A673 (cell line): ENCODE data around the gene PRMT7. TPM values are rescaled to one million over a fixed set of nuclear protein-coding genes. Genes with fewer than 3 reads are reported as not detected.

ENCODE experiments used
- BruUV-seq: library from RNA; stranded (reverse); fragments of 400-500 nt; replicated peaks from 2 replicates; lab custom pipeline; 2021; lab: Mats Ljungman, UMichigan
- CTCF ChIA-PET: fragments of 300-600 bp; sonication (Branson Sonifier 250); formaldehyde crosslinking; loops from one replicate; lab custom pipeline; 2022; ENCODE audit warnings: antibody characterized with exemption; lab: Charles Lee
- POLR2A ChIA-PET: fragments of 300-600 bp; sonication (Branson Sonifier 250); formaldehyde crosslinking; loops from one replicate; lab custom pipeline; 2022; ENCODE audit warnings: antibody characterized with exemption; ENCODE audit not compliant: low non-redundant PET; lab: Charles Lee
- DNase-seq: peaks from one replicate; pipeline ENCODE4 v3.0.0-alpha.2; 2015; ENCODE audit warnings: low spot score
- H3K27ac ChIP-seq: fragments of 200-600 bp; sonication (generic); 2 replicates; pipeline ENCODE4 v1.5.1; 2016; ENCODE audit warnings: mixed run types, low read depth, mild to moderate bottlenecking, mixed read lengths, antibody characterized with exemption, low read length; ENCODE audit not compliant: poor library complexity, severe bottlenecking
- H3K27me3 ChIP-seq: fragments of 200-600 bp; sonication (generic); replicated peaks from 2 replicates; pipeline ENCODE4 v1.6.1; 2017; ENCODE audit warnings: mixed run types, low read depth, mild to moderate bottlenecking, mixed read lengths, antibody characterized with exemption, low read length; ENCODE audit not compliant: insufficient read depth, poor library complexity
- H3K36me3 ChIP-seq: fragments of 200-600 bp; sonication (generic); 2 replicates; pipeline ENCODE4 v1.6.1; 2016; ENCODE audit warnings: mixed run types, mild to moderate bottlenecking, mixed read lengths, antibody characterized with exemption, low read length; ENCODE audit not compliant: insufficient read depth, poor library complexity, severe bottlenecking
- H3K4me1 ChIP-seq: fragments of 200-600 bp; sonication (generic); 2 replicates; pipeline ENCODE4 v1.6.1; 2017; ENCODE audit warnings: mixed run types, mild to moderate bottlenecking, mixed read lengths, antibody characterized with exemption, low read length; ENCODE audit not compliant: insufficient read depth, poor library complexity, severe bottlenecking
- H3K4me3 ChIP-seq: fragments of 200-600 bp; sonication (generic); 2 replicates; pipeline ENCODE4 v1.5.1; 2016; ENCODE audit warnings: low read depth, mixed run types, mild to moderate bottlenecking, mixed read lengths, low read length; ENCODE audit not compliant: poor library complexity, severe bottlenecking
- H3K9me3 ChIP-seq: fragments of 200-600 bp; sonication (generic); 2 replicates; pipeline ENCODE4 v1.6.1; 2016; ENCODE audit warnings: mixed run types, low read depth, mild to moderate bottlenecking, mixed read lengths, antibody characterized with exemption, low read length; ENCODE audit not compliant: poor library complexity, severe bottlenecking
- EZH2 ChIP-seq: fragments of 200-600 bp; sonication (generic); IDR thresholded peaks from 2 replicates; pipeline ENCODE4 v1.6.1; 2017; ENCODE audit warnings: borderline replicate concordance, low read depth, mild to moderate bottlenecking, mixed read lengths, antibody characterized with exemption, low read length; ENCODE audit not compliant: poor library complexity, severe bottlenecking
- intact Hi-C: fragments of 100-400 bp; cut with micrococcal nuclease; formaldehyde crosslinking; loops from one replicate; pipeline ENCODE4 v1.10.0; 2022; ENCODE audit not compliant: unreplicated experiment
- total RNA-seq: library from RNA; stranded (reverse); gene quantifications from 2 replicates; pipeline ENCODE4 v1.2.3, GENCODE V29; 2021
- TF ChIP-seq, protein P1 (sequence below): fragments of 300-800, 200-600 bp; sonication (generic); conservative IDR thresholded peaks from 2 replicates; pipeline ENCODE4 v1.5.1; 2017; ENCODE audit warnings: low read depth, mild to moderate bottlenecking, antibody characterized with exemption, low read length, moderate library complexity, mixed read lengths

The PRMT7 gene
- total RNA-seq, 1 experiment from 2014 or later: 66.2 TPM

DNA sequence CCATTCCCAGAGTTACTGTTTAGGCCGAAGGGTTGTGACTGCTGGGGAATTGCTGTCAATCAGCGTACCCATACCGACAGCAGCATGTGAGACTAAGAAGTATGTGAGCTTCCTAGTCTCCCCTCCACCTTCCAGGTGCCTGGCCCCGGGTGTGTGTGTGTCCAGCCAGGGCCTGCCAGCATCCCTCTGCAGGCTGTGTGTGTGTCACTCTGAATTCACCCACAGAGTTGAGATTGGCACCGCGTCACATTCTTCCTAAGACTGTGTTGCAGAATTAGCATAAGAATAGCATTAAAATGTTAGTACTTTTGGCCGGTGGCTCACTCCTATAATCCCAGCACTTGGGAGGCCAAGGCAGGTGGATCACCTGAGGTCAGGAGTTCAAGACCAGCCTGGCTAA is 31.8 kb downstream of the PRMT7 start:
- peaks cover 53% of the 10 kb centered on the region for H3K36me3 ChIP-seq
- intact Hi-C loops: no loop called here
- ChIA-PET POLR2A (no interaction called here), CTCF (interaction anchor here (0.7 kb wide), 1 partner anchor 26 kb away, joined by 3 read pairs; no protein-coding TSS in a partner anchor)
- no peaks in the 10 kb centered on the region for H3K4me1 ChIP-seq
- H3K9me3 ChIP-seq: no peaks in the 10 kb centered on the region
- H3K27ac ChIP-seq: no peak overlapping the region
- TF ChIP-seq EZH2: no peak
- TF ChIP-seq, protein P1, sequence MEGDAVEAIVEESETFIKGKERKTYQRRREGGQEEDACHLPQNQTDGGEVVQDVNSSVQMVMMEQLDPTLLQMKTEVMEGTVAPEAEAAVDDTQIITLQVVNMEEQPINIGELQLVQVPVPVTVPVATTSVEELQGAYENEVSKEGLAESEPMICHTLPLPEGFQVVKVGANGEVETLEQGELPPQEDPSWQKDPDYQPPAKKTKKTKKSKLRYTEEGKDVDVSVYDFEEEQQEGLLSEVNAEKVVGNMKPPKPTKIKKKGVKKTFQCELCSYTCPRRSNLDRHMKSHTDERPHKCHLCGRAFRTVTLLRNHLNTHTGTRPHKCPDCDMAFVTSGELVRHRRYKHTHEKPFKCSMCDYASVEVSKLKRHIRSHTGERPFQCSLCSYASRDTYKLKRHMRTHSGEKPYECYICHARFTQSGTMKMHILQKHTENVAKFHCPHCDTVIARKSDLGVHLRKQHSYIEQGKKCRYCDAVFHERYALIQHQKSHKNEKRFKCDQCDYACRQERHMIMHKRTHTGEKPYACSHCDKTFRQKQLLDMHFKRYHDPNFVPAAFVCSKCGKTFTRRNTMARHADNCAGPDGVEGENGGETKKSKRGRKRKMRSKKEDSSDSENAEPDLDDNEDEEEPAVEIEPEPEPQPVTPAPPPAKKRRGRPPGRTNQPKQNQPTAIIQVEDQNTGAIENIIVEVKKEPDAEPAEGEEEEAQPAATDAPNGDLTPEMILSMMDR: no peak
- H3K4me3 ChIP-seq: no peak overlapping the region
- no peaks in the 10 kb centered on the region for H3K27me3 ChIP-seq
- BruUV-seq: no TSS peak
- no peak for DNase-seq

DNA sequence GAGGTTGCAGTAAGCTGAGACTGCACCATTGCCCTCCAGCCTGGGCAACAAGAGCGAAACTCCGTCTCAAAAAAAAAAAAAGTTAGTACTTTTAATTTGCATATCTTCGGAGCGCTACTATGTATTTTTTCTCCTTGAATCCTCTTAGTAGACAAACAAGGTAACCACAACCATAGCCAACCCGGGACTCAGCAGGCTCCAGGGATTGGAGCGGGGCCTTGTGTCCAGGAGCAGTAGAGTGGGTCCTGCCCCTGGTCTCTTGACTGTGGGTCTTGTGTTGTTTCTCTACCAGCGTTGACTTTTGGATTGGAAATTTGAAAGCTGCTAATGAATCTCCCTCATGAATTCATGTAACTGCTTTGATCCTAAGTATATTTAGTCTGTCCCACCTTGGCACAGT is 32.3 kb downstream of the PRMT7 start:
- Histone ChIP-seq H3K27ac (no peak overlapping the region), H3K4me1 (no peaks in the 10 kb centered on the region), H3K36me3 (peaks cover 50% of the 10 kb centered on the region), H3K9me3 (no peaks in the 10 kb centered on the region), H3K4me3 (no peak overlapping the region), H3K27me3 (no peaks in the 10 kb centered on the region)
- intact Hi-C loops: no loop called here
- BruUV-seq: no TSS peak
- POLR2A ChIA-PET: no interaction called here
- TF ChIP-seq EZH2: no peak
- TF ChIP-seq, protein P1: no peak
- CTCF ChIA-PET: interaction anchor here (0.7 kb wide), 1 partner anchor 26 kb away, joined by 3 read pairs; no protein-coding TSS in a partner anchor
- DNase-seq: no peak

- intact Hi-C loops: no loop called here
- Histone ChIP-seq H3K4me3 (no peak overlapping the region), H3K9me3 (no peaks in the 10 kb centered on the region), H3K27ac (no peak overlapping the region), H3K36me3 (peaks cover 40% of the 10 kb centered on the region), H3K4me1 (no peaks in the 10 kb centered on the region), H3K27me3 (no peaks in the 10 kb centered on the region)
- TF ChIP-seq EZH2: no peak
- TF ChIP-seq, protein P1: no peak
- no peak for DNase-seq
- no TSS peak for BruUV-seq
- CTCF ChIA-PET: no interaction called here
- POLR2A ChIA-PET: no interaction called here
Measured at GRCh38 chr16:68344252-68344651, 33.4 kb downstream of the PRMT7 start.
